B cell (primary cell): Measurements from ENCODE around the gene MARK2.

Experiments
- CTCF ChIP-seq: fragments of 200-600 bp; IDR thresholded peaks from one replicate; pipeline ENCODE4 v1.8.0; 2022; ENCODE audit warnings: antibody characterized with exemption, mild to moderate bottlenecking
- EZH2 ChIP-seq: IDR thresholded peaks from 2 replicates; pipeline ENCODE4 v1.6.1; 2012; ENCODE audit warnings: borderline replicate concordance, low read depth, mild to moderate bottlenecking, moderate library complexity, low read length; ENCODE audit not compliant: insufficient read depth, poor library complexity, severe bottlenecking

- TF ChIP-seq CTCF, result peak; percentile 61
- TF ChIP-seq EZH2, result no peak
Measured at GRCh38 chr11:63945477-63946163, 106.7 kb downstream of the MARK2 start.
